Transverse colon (tissue), 4 donors: ENCODE data around the gene HARBI1.

ENCODE experiments used
- EP300 ChIP-seq: sonication (generic); formaldehyde crosslinking; IDR thresholded peaks from one replicate; pipeline ENCODE4 v1.6.1; 2017; ENCODE audit warnings: antibody characterized with exemption, low read depth
- POLR2A ChIP-seq: fragments of 450-650 bp; IDR thresholded peaks from one replicate; pipeline ENCODE4 v1.6.1; 2016; ENCODE audit warnings: antibody characterized with exemption, mild to moderate bottlenecking, moderate library complexity
- POLR2AphosphoS5 ChIP-seq, 3 donors: sonication (generic); formaldehyde crosslinking; IDR thresholded peaks; one replicate each; pipeline ENCODE4 v1.6.1; 2016; ENCODE audit warnings: antibody characterized with exemption in 3 of 3
- TF ChIP-seq, protein P1 (sequence below), 5 experiments: fragments of 200-600 bp in 3 of 5; fragments of 450-650 bp in 2 of 5; sonication (generic) in 3 of 5; IDR thresholded peaks; 1 replicate in 2 of 5; 2 replicates in 3 of 5; pipeline ENCODE4 v1.5.1; 2016 to 2017; ENCODE audit warnings: antibody characterized with exemption in 5 of 5, inconsistent platforms in 3 of 5, mild to moderate bottlenecking in 2 of 5, moderate library complexity in 1 of 5

DNA sequence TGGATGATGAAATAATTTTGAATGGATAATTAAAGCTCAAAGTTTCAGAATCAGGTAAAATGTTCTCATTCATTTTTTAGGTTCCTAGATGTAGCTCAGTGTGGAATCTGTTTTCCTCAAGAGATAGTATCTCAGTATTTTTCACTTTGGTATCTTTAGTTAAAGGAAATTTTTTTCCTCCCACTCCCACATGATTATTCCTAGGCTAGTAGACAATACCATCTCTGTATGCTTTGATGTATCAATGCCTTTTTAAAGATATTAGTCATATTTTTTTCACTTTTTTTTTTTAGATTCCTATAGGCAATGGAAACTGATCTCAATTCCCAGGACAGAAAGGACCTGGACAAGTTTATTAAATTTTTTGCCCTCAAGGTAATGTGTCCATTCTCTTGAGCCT lies 27.0 kb upstream of the HARBI1 start:
- TF ChIP-seq, protein P1, sequence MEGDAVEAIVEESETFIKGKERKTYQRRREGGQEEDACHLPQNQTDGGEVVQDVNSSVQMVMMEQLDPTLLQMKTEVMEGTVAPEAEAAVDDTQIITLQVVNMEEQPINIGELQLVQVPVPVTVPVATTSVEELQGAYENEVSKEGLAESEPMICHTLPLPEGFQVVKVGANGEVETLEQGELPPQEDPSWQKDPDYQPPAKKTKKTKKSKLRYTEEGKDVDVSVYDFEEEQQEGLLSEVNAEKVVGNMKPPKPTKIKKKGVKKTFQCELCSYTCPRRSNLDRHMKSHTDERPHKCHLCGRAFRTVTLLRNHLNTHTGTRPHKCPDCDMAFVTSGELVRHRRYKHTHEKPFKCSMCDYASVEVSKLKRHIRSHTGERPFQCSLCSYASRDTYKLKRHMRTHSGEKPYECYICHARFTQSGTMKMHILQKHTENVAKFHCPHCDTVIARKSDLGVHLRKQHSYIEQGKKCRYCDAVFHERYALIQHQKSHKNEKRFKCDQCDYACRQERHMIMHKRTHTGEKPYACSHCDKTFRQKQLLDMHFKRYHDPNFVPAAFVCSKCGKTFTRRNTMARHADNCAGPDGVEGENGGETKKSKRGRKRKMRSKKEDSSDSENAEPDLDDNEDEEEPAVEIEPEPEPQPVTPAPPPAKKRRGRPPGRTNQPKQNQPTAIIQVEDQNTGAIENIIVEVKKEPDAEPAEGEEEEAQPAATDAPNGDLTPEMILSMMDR (IDR thresholded peaks at IDR 0.05), result no peak
- TF ChIP-seq POLR2A (no peak), POLR2AphosphoS5 (IDR thresholded peaks at IDR 0.05) (no peak), EP300 (no peak)
